Heart right ventricle (tissue), 16 donors: Measurements from ENCODE around the gene MRPL40. TPM values are rescaled to one million over a fixed set of nuclear protein-coding genes. Genes with fewer than 3 reads are reported as not detected.

Source experiments
- ATAC-seq, 8 donors: fragments of 200-7000 bp; cut with Tn5 transposase; one replicate each; pipeline ENCODE4 v1.9.1; 2020; ENCODE audit warnings: mild to moderate bottlenecking in 8 of 8, moderate library complexity in 8 of 8, moderate number of reproducible peaks in 1 of 8
- DNase-seq, 2 donors: peaks; one replicate each; pipeline ENCODE4 v3.0.0-alpha.2; 2020
- H3K27ac ChIP-seq, 10 donors: fragments of 200-600 bp; sonication (generic) in 2 of 10; one replicate each; pipeline versions ENCODE4 v1.5.0 to v1.8.0; 2020 to 2022; ENCODE audit warnings: mild to moderate bottlenecking in 3 of 10
- H3K27me3 ChIP-seq, 7 donors: fragments of 200-600 bp; one replicate each; pipeline ENCODE4 v1.8.0; 2021 to 2022; ENCODE audit warnings: mild to moderate bottlenecking in 2 of 7
- H3K36me3 ChIP-seq, 9 donors: fragments of 200-600 bp; sonication (generic) in 1 of 9; one replicate each; pipeline versions ENCODE4 v1.5.0 to v1.8.0; 2020 to 2022; ENCODE audit warnings: mild to moderate bottlenecking in 2 of 9
- H3K4me1 ChIP-seq, 9 donors: fragments of 200-600 bp; sonication (generic) in 1 of 9; one replicate each; pipeline versions ENCODE4 v1.5.0 to v1.8.0; 2020 to 2022; ENCODE audit warnings: mild to moderate bottlenecking in 4 of 9
- H3K4me3 ChIP-seq, 10 donors: fragments of 200-600 bp; sonication (generic) in 2 of 10; one replicate each; pipeline versions ENCODE4 v1.5.0 to v1.8.0; 2020 to 2022; ENCODE audit warnings: mild to moderate bottlenecking in 7 of 10, moderate library complexity in 2 of 10
- H3K9me3 ChIP-seq, 11 donors: fragments of 200-600 bp in 10 of 11; sonication (generic) in 2 of 11; one replicate each; pipeline versions ENCODE4 v1.5.0 to v1.8.0; 2013 to 2022; ENCODE audit warnings: mild to moderate bottlenecking in 2 of 11, control low read depth in 1 of 11, moderate library complexity in 1 of 11
- CTCF ChIP-seq, 9 donors: fragments of 200-600 bp; sonication (generic) in 2 of 9; IDR thresholded peaks; one replicate each; pipeline versions ENCODE4 v1.5.0 to v1.8.0; 2021 to 2022; ENCODE audit warnings: antibody characterized with exemption in 9 of 9, mild to moderate bottlenecking in 5 of 9, moderate library complexity in 1 of 9
- WGBS, 2 donors: extraction: QIAGEN DNeasy Blood & Tissue Kit; methylation state at CpG; one replicate each; pipeline ENCODE4 v1.1.7; 2013; ENCODE audit warnings: inconsistent platforms in 1 of 2; 5-methylcytosine and 5-hydroxymethylcytosine counted together
- intact Hi-C, 10 donors: fragments of 100-400 bp; cut with DNase I; formaldehyde crosslinking; loops; one replicate each; pipeline versions ENCODE4 v1.11.1 to v1.14.2; 2022
- polyA plus RNA-seq, 2 donors: library from polyadenylated mRNA; stranded (reverse); fragments of 200-250 nt; gene quantifications; one replicate each; pipeline ENCODE4 v1.2.3, GENCODE V29; 2013
- total RNA-seq, 10 donors: library from RNA; stranded (reverse); fragmentation: NEBNext Ultra II Directional in 3 of 10; extraction: Animal tissue kit (Norgen Biotek cat#: 25700) in 3 of 10; gene quantifications; one replicate each; pipeline versions ENCODE4 v1.2.1 to v1.2.4, GENCODE V29; 2021 to 2023
- donor health status: Arrhythmogenic right ventricular cardiomyopathy.
- donor health status: ischemic (EF 13 %, LVEDD 7.1; RV severe dilation, severe dysfunction).
- donor health status: healthy with polysubstance abuse.
- donor health status: DM: no; HTN: yes; CAD: no.
- donor health status: DM: no; HTN: no; CAD: no.
- donor health status: ischemic (EF 25% LVEDD 6.9; RV normal size, moderate dysfunction).
- donor health status: ischemic (EF 25% LVEDD 5.7; RV mildly dilated, moderate dysfunction).
- donor health status: healthy.
- donor health status: DM: yes; HTN: yes; CAD: no.
- donor health status: Ischemic cardiomyopathy.
- donor health status: ischemic (EF 35%, LVEDD 5.7; RV mildly dilated, moderate dysfunction).
- donor health status: nonischemic (EF 11% LVEDD 7.7; RV severe dilation, severe dysfunction).
- donor health status: DM: yes; HTN: yes; CAD: no.
- donor health status: PGD.
- donor health status: ischemic (EF 29% LVEDD 5.4; RV normal size, mild dysfunction).
- donor health status: nonischemic (EF 23%, LVEDD 6.1; RV moderate dilation, normal function).

Gene MRPL40
- total and polyA plus RNA-seq, 12 donors, result 49.2 to 117 (median 56.7) TPM

GRCh38 chr22:19456541-19456940 is 24.2 kb downstream of the MRPL40 start:
- Histone ChIP-seq H3K9me3 (no peaks in the 10 kb centered on the region), H3K36me3 (peaks cover 0 to 100% (median 62%) of the 10 kb centered on the region in 9 donors), H3K4me1 (no peaks in the 10 kb centered on the region), H3K4me3 (no peak overlapping the region), H3K27ac (no peak overlapping the region), H3K27me3 (no peaks in the 10 kb centered on the region)
- no peak for ATAC-seq
- DNase-seq, result no peak
- TF ChIP-seq CTCF (IDR thresholded peaks at IDR 0.05), result no peak
- intact Hi-C loops, result no loop called here
- 93 to 94% methylated on average over 10 of the region's 10 CpGs for WGBS, 2 donors

- 94% methylated on average over 8 of the region's 8 CpGs for WGBS, 2 donors
- H3K4me1 ChIP-seq, result no peaks in the 10 kb centered on the region
- peaks cover 0 to 100% (median 54%) of the 10 kb centered on the region in 9 donors for H3K36me3 ChIP-seq
- H3K27me3 ChIP-seq, result no peaks in the 10 kb centered on the region
- no peak overlapping the region for H3K4me3 ChIP-seq
- no peaks in the 10 kb centered on the region for H3K9me3 ChIP-seq
- intact Hi-C loops, result no loop called here
- no peak for ATAC-seq
- H3K27ac ChIP-seq, result no peak overlapping the region
- TF ChIP-seq CTCF (IDR thresholded peaks at IDR 0.05), result no peak
- no peak for DNase-seq
These were observed 25.6 kb downstream of the MRPL40 start for GRCh38 chr22:19457828-19458428.

DNA sequence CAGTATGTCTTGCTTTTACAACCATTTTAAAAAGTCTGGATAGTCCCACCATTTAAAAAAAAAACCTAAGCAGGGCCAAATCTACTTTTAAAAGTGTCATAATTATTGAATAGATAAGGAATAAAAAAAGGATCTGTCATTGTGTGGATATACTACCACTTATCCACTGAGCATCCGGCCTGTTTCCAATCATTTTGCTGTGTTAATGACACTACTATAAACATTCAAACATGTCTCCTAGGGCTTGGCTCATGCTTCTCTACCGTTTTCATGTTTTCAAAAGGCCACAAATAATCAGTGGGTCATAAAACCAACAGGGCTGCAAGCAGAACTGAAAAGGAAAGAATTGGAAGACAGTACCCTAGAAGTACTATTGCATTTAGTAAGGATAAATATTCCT is 27.7 kb downstream of the MRPL40 start:
- no peak for TF ChIP-seq CTCF (IDR thresholded peaks at IDR 0.05)
- H3K27me3 ChIP-seq, result no peaks in the 10 kb centered on the region
- DNase-seq (no peak), ATAC-seq (no peak)
- no peak overlapping the region for H3K4me3 ChIP-seq
- H3K4me1 ChIP-seq, result no peaks in the 10 kb centered on the region
- H3K36me3 ChIP-seq, result peaks cover 0 to 100% (median 43%) of the 10 kb centered on the region in 9 donors
- H3K9me3 ChIP-seq, result no peaks in the 10 kb centered on the region
- intact Hi-C loops, result loop anchor here in 1 of 10 donors (10.0 kb wide), 1 partner anchor 75 kb away; no protein-coding TSS in a partner anchor
- no peak overlapping the region for H3K27ac ChIP-seq
- 86 to 91% methylated on average over 2 of the region's 2 CpGs for WGBS, 2 donors

GRCh38 chr22:19461506-19461905 is 29.2 kb downstream of the MRPL40 start:
- no peak for TF ChIP-seq CTCF (IDR thresholded peaks at IDR 0.05)
- 85 to 91% methylated on average over 1 of the region's 1 CpG for WGBS, 2 donors
- no peaks in the 10 kb centered on the region for H3K9me3 ChIP-seq
- H3K27ac ChIP-seq, result no peak overlapping the region
- no peak for ATAC-seq
- no peak overlapping the region for H3K4me3 ChIP-seq
- intact Hi-C loops, result loop anchor here in 1 of 10 donors (10.0 kb wide), 1 partner anchor 77 kb away; no protein-coding TSS in a partner anchor
- H3K4me1 ChIP-seq, result no peaks in the 10 kb centered on the region
- DNase-seq, result no peak
- peaks cover 0 to 100% (median 43%) of the 10 kb centered on the region in 9 donors for H3K36me3 ChIP-seq
- no peaks in the 10 kb centered on the region for H3K27me3 ChIP-seq
